Measurements from ENCODE around the gene PPFIA2.

DNA sequence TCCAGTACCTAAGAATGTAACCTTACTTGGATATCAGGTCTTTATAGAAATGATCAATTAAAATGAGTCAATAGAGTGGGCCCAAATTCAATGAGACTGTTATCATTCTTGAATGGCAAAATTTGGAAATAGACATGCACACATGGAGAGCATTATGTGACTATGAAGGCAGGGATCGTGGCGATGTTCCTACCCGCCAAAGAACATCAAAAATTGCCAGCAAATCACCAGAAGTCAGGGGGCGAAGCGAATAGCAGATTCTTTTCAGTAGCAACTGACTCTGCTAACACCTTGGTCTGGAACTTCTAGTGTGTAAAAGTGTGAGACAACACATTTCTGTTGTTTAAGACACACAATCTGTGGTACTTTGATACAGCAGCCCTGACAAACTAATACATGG, 488.8 kb downstream of the PPFIA2 start:
- TF ChIP-seq TAF1 (IDR thresholded peaks at IDR 0.05; ENCODE audit: control insufficient read depth, extremely low read depth, insufficient read depth, low read length, severe bottlenecking): no peak
- no peak for TF ChIP-seq TEAD4 (IDR thresholded peaks at IDR 0.05; ENCODE audit: low read length)
- TF ChIP-seq TEAD4 (CRISPR knock-in tag; IDR thresholded peaks at IDR 0.05; ENCODE audit: borderline replicate concordance): no peak
- no peak for TF ChIP-seq CHD1 (IDR thresholded peaks at IDR 0.05; ENCODE audit: low read length)
- TF ChIP-seq NR2F6 (CRISPR knock-in tag; IDR thresholded peaks at IDR 0.05): no peak
- no peak for TF ChIP-seq MXI1 (IDR thresholded peaks at IDR 0.05; ENCODE audit: low read depth, low read length)
- no peak for TF ChIP-seq ZNF133 (CRISPR knock-in tag; IDR thresholded peaks at IDR 0.05)
- TF ChIP-seq MYNN (IDR thresholded peaks at IDR 0.05): no peak
- TF ChIP-seq MYNN (CRISPR knock-in tag; IDR thresholded peaks at IDR 0.05): no peak
- TF ChIP-seq E2F1 (CRISPR knock-in tag; IDR thresholded peaks at IDR 0.05): no peak
- no peak for TF ChIP-seq GABPB1 (CRISPR knock-in tag; IDR thresholded peaks at IDR 0.05)
- TF ChIP-seq ATF6 (CRISPR knock-in tag; IDR thresholded peaks at IDR 0.05): no peak
